Caco-2 (cell line): ENCODE measurements around the gene KRTAP4-3. TPM values are rescaled to one million over a fixed set of nuclear protein-coding genes. Genes with fewer than 3 reads are reported as not detected.
"Not testable (repeated sequence)": the region's sequence is repeated elsewhere in the genome, so short reads cannot be mapped to it uniquely, and the experiment has no call there.

ENCODE experiments used
- BruUV-seq: library from RNA; stranded (reverse); fragments of 400-500 nt; replicated peaks from 2 replicates; lab custom pipeline; 2021; lab: Mats Ljungman, UMichigan
- CTCF ChIA-PET: fragments of 300-600 bp; sonication (Branson Sonifier 250); formaldehyde crosslinking; loops from one replicate; lab custom pipeline; 2022; ENCODE audit warnings: antibody characterized with exemption; lab: Charles Lee
- POLR2A ChIA-PET: fragments of 300-600 bp; sonication (Branson Sonifier 250); formaldehyde crosslinking; loops from one replicate; lab custom pipeline; 2022; ENCODE audit warnings: antibody characterized with exemption; lab: Charles Lee
- DNase-seq, 2 experiments: peaks; one replicate each; pipeline versions ENCODE4 v3.0.0 to v3.0.0-alpha.2; 2020 to 2022
- H3K27me3 ChIP-seq: replicated peaks from 2 replicates; pipeline ENCODE4 v1.6.0; 2011; ENCODE audit warnings: low read length; ENCODE audit not compliant: control insufficient read depth, insufficient read depth
- H3K36me3 ChIP-seq: 2 replicates; pipeline ENCODE4 v1.5.1; 2011; ENCODE audit warnings: low read length; ENCODE audit not compliant: control insufficient read depth, insufficient read depth
- H3K4me1 ChIP-seq: fragments of 250-450 bp; sonication (Bioruptor Pico); 2 replicates; pipeline ENCODE4 v1.5.1; 2020; ENCODE audit warnings: mild to moderate bottlenecking
- H3K4me3 ChIP-seq: 2 replicates; pipeline ENCODE4 v1.5.1; 2011; ENCODE audit warnings: low read depth, mild to moderate bottlenecking, control low read depth, low read length
- H3K9me3 ChIP-seq: fragments of 250-450 bp; sonication (Bioruptor Pico); 2 replicates; pipeline ENCODE4 v1.5.1; 2020; ENCODE audit warnings: mild to moderate bottlenecking, moderate library complexity
- H3K27ac Mint-ChIP-seq: one replicate; pipeline ENCODE4 v1.8.0; 2022; ENCODE audit warnings: mixed read lengths; ENCODE audit not compliant: unreplicated experiment
- H3K27me3 Mint-ChIP-seq: one replicate; pipeline ENCODE4 v1.8.0; 2022; ENCODE audit warnings: mixed read lengths; ENCODE audit not compliant: insufficient read depth, unreplicated experiment
- H3K36me3 Mint-ChIP-seq: one replicate; pipeline ENCODE4 v1.8.0; 2022; ENCODE audit warnings: mild to moderate bottlenecking, mixed read lengths; ENCODE audit not compliant: insufficient read depth, unreplicated experiment
- H3K4me1 Mint-ChIP-seq: one replicate; pipeline ENCODE4 v1.8.0; 2022; ENCODE audit warnings: low read depth, mixed read lengths; ENCODE audit not compliant: unreplicated experiment
- H3K4me3 Mint-ChIP-seq: one replicate; pipeline ENCODE4 v1.8.0; 2022; ENCODE audit warnings: mild to moderate bottlenecking, moderate library complexity, mixed read lengths; ENCODE audit not compliant: unreplicated experiment
- H3K9me3 Mint-ChIP-seq: one replicate; pipeline ENCODE4 v1.8.0; 2022; ENCODE audit warnings: mixed read lengths; ENCODE audit not compliant: unreplicated experiment
- CTCF ChIP-seq, 2 experiments: fragments of 200-600 bp in 1 of 2; IDR thresholded peaks; 1 replicate in 1 of 2; 2 replicates in 1 of 2; pipeline versions ENCODE4 v1.5.1 to v1.8.0; 2011 to 2022; ENCODE audit warnings: antibody characterized with exemption in 1 of 2, control low read depth in 1 of 2, inconsistent platforms in 1 of 2, low read depth in 1 of 2, low read length in 1 of 2, mild to moderate bottlenecking in 1 of 2, moderate library complexity in 1 of 2; ENCODE audit not compliant: insufficient read depth in 1 of 2, severe bottlenecking in 1 of 2, unreplicated experiment in 1 of 2
- intact Hi-C: fragments of 100-400 bp; cut with micrococcal nuclease; formaldehyde crosslinking; loops from one replicate; pipeline ENCODE4 v1.10.0; 2022; ENCODE audit not compliant: unreplicated experiment
- total RNA-seq: library from RNA; stranded (reverse); gene quantifications from 2 replicates; pipeline ENCODE4 v1.2.3, GENCODE V29; 2022

KRTAP4-3 gene
- total RNA-seq, 1 experiment from 2014 or later, result not detected

GRCh38 chr17:41190328-41190727 is 22.3 kb upstream of the KRTAP4-3 start:
- Histone ChIP-seq H3K36me3 (no peaks in the 10 kb centered on the region), H3K9me3 (no peaks in the 10 kb centered on the region), H3K4me3 (no peak overlapping the region), H3K27me3 (no peaks in the 10 kb centered on the region), H3K4me1 (peaks cover 4% of the 10 kb centered on the region; the same call in 1 of the 2 replicates)
- ChIA-PET POLR2A (no interaction called here), CTCF (no interaction called here)
- Mint-ChIP-seq H3K27me3 (no peaks in the 10 kb centered on the region), H3K4me3 (no peak overlapping the region), H3K9me3 (no peaks in the 10 kb centered on the region), H3K36me3 (no peaks in the 10 kb centered on the region), H3K27ac (no peak overlapping the region), H3K4me1 (no peaks in the 10 kb centered on the region)
- DNase-seq, result no peak
- TF ChIP-seq CTCF (IDR thresholded peaks at IDR 0.05; ENCODE audit: insufficient read depth in 1 of 2, low read depth in 1 of 2, low read length in 1 of 2, severe bottlenecking in 1 of 2, unreplicated experiment in 1 of 2), result no peak
- intact Hi-C loops, result no loop called here
- BruUV-seq, result no TSS peak

GRCh38 chr17:41189837-41190318 is 21.9 kb upstream of the KRTAP4-3 start, which contains the start of gene KRTAP9-1:
Gene KRTAP9-1 (plus strand): TSS chr17:41189887. CDS start chr17:41189887, 0 bp downstream.
- H3K4me1 ChIP-seq, H3K36me3 Mint-ChIP-seq, H3K27me3 ChIP-seq, DNase-seq, H3K4me3 Mint-ChIP-seq, H3K27ac Mint-ChIP-seq, H3K36me3 ChIP-seq, POLR2A ChIA-PET, H3K9me3 ChIP-seq, CTCF ChIA-PET, H3K4me1 Mint-ChIP-seq, H3K4me3 ChIP-seq, H3K9me3 Mint-ChIP-seq, intact Hi-C loops, H3K27me3 Mint-ChIP-seq, BruUV-seq: not testable (repeated sequence)

GRCh38 chr17:41186872-41187271 is 18.9 kb upstream of the KRTAP4-3 start:
- intact Hi-C loops, result no loop called here

More at GRCh38 chr17:41186872-41187271, 18.9 kb upstream of the KRTAP4-3 start:
- H3K9me3 ChIP-seq, result no peaks in the 10 kb centered on the region
- Mint-ChIP-seq H3K4me1 (peaks cover 24% of the 10 kb centered on the region), H3K4me3 (no peak overlapping the region), H3K36me3 (no peaks in the 10 kb centered on the region), H3K9me3 (no peaks in the 10 kb centered on the region), H3K27ac (no peak overlapping the region), H3K27me3 (no peaks in the 10 kb centered on the region)
- H3K27me3 ChIP-seq, result no peaks in the 10 kb centered on the region
- peaks cover 8% of the 10 kb centered on the region for H3K4me1 ChIP-seq
- TF ChIP-seq CTCF (IDR thresholded peaks at IDR 0.05; ENCODE audit: insufficient read depth in 1 of 2, low read depth in 1 of 2, low read length in 1 of 2, severe bottlenecking in 1 of 2, unreplicated experiment in 1 of 2), result no peak
- POLR2A ChIA-PET, result no interaction called here
- CTCF ChIA-PET, result no interaction called here
- BruUV-seq, result no TSS peak
- no peaks in the 10 kb centered on the region for H3K36me3 ChIP-seq
- no peak overlapping the region for H3K4me3 ChIP-seq
- DNase-seq, result no peak
